CD4-positive, alpha-beta T cell treated with Interleukin-17A for 4 hours (primary cell): Measurements from ENCODE around the gene TDRD9.

Source experiments
- DNase-seq: peaks from one replicate; pipeline ENCODE4 v3.0.0-alpha.2; 2020; ENCODE audit warnings: mixed read lengths

TDRD9 gene

GRCh38 chr14:104034976-104035699, 106.9 kb downstream of the TDRD9 start:
- DNase-seq, result no peak

- no peak for DNase-seq
Measured at GRCh38 chr14:104036212-104036611, 108.0 kb downstream of the TDRD9 start.

- no peak for DNase-seq
Measured at GRCh38 chr14:104037074-104037473, 108.8 kb downstream of the TDRD9 start.

- DNase-seq, result no peak
Measured at GRCh38 chr14:104037903-104038302, 109.6 kb downstream of the TDRD9 start.

GRCh38 chr14:104039214-104039613, 111.0 kb downstream of the TDRD9 start:
- no peak for DNase-seq

- no peak for DNase-seq
Measured at GRCh38 chr14:104040539-104040938, 112.3 kb downstream of the TDRD9 start.

- DNase-seq, result no peak
Measured at GRCh38 chr14:104041430-104042104, 113.3 kb downstream of the TDRD9 start.

GRCh38 chr14:104044016-104044415, 115.8 kb downstream of the TDRD9 start:
- no peak for DNase-seq

- no peak for DNase-seq
Measured at GRCh38 chr14:104047761-104048160, 119.5 kb downstream of the TDRD9 start.

GRCh38 chr14:104048758-104049507, 120.7 kb downstream of the TDRD9 start:
- DNase-seq, result no peak

GRCh38 chr14:104049576-104050240, 121.5 kb downstream of the TDRD9 start:
- DNase-seq, result no peak

GRCh38 chr14:104051092-104051813, 123.0 kb downstream of the TDRD9 start:
- no peak for DNase-seq

GRCh38 chr14:104054222-104054905, 126.1 kb downstream of the TDRD9 start:
- DNase-seq, result no peak

- no peak for DNase-seq
Measured at GRCh38 chr14:104062281-104062680, 134.0 kb downstream of the TDRD9 start.

- no peak for DNase-seq
Measured at GRCh38 chr14:104064003-104064402, 135.7 kb downstream of the TDRD9 start.

- DNase-seq, result no peak
Measured at GRCh38 chr14:104066279-104066678, 138.0 kb downstream of the TDRD9 start.

- no peak for DNase-seq
Measured at GRCh38 chr14:104066719-104067295, 138.6 kb downstream of the TDRD9 start.

- DNase-seq, result no peak
Measured at GRCh38 chr14:104069541-104069940, 141.3 kb downstream of the TDRD9 start.

GRCh38 chr14:104072586-104072985, 144.3 kb downstream of the TDRD9 start:
- no peak for DNase-seq

- no peak for DNase-seq
Measured at GRCh38 chr14:104073764-104074163, 145.5 kb downstream of the TDRD9 start.

- DNase-seq, result no peak
Measured at GRCh38 chr14:104075530-104076151, 147.4 kb downstream of the TDRD9 start.
